PC-9 (cell line): Measurements from ENCODE around the gene NECTIN1.

Experiments used
- EZH2 ChIP-seq: fragments of 200-600 bp; sonication (generic); IDR thresholded peaks from 2 replicates; pipeline ENCODE4 v1.8.0; 2017; ENCODE audit warnings: antibody characterized with exemption, low read depth
- TF ChIP-seq, protein P1 (sequence below): fragments of 200-600 bp; sonication (generic); conservative IDR thresholded peaks from 2 replicates; pipeline ENCODE4 v1.6.1; 2017; ENCODE audit warnings: mixed run types, antibody characterized with exemption, mild to moderate bottlenecking, moderate library complexity

DNA sequence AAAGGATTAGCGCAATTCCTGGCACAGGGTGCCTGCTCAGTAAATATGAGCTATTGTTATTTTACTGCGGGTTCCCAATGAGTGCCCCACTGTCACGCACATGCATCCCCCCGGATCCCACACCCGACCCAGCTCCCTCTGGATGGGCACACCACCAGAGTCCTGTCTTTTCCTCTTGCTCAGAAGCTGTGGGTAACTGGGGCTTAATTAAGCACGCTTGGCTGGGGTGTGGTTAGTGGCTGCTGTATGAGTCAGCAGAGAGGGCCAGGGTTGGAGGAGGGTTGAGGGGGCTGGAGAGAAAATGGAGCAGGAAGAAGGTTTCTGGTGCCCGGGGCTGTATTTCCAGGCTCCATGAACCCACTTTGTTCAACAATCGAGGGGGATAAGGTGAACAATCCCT lies 30.3 kb upstream of the NECTIN1 start:
- TF ChIP-seq, protein P1, sequence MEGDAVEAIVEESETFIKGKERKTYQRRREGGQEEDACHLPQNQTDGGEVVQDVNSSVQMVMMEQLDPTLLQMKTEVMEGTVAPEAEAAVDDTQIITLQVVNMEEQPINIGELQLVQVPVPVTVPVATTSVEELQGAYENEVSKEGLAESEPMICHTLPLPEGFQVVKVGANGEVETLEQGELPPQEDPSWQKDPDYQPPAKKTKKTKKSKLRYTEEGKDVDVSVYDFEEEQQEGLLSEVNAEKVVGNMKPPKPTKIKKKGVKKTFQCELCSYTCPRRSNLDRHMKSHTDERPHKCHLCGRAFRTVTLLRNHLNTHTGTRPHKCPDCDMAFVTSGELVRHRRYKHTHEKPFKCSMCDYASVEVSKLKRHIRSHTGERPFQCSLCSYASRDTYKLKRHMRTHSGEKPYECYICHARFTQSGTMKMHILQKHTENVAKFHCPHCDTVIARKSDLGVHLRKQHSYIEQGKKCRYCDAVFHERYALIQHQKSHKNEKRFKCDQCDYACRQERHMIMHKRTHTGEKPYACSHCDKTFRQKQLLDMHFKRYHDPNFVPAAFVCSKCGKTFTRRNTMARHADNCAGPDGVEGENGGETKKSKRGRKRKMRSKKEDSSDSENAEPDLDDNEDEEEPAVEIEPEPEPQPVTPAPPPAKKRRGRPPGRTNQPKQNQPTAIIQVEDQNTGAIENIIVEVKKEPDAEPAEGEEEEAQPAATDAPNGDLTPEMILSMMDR, result no peak
- TF ChIP-seq EZH2, result no peak
